Activated CD8-positive, alpha-beta memory T cell treated with anti-CD3 and anti-CD28 coated beads for 1 hour (primary cell): Measurements from ENCODE around the gene RAI14.
"Not testable (repeated sequence)": the region's sequence is repeated elsewhere in the genome, so short reads cannot be mapped to it uniquely, and the experiment has no call there.

Experiments
- DNase-seq, 2 donors: peaks; one replicate each; pipeline ENCODE4 v3.0.0-alpha.2; 2020; ENCODE audit warnings: low read depth in 1 of 2; ENCODE audit errors: extremely low read depth in 1 of 2

Gene RAI14

DNA sequence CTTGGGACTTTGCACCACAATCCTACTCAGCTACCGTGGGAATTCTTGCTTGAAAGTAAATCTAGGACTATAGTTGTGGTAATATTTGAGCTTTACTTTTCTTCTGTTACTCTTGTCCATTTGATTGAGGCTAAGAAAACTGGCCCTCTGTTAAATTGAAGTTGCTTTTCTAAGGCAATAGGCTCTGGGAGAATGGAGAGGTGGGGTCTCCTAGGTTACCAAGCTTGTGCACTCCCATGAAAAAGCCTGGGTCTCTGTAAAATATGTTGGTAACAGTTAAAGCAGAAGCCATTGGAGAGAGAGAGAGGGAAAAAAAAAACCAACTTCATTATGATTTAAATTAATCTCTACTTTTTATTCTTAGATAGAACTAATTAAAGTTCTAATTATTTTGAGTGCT is 68.6 kb downstream of the RAI14 start:
- no peak for DNase-seq

DNA sequence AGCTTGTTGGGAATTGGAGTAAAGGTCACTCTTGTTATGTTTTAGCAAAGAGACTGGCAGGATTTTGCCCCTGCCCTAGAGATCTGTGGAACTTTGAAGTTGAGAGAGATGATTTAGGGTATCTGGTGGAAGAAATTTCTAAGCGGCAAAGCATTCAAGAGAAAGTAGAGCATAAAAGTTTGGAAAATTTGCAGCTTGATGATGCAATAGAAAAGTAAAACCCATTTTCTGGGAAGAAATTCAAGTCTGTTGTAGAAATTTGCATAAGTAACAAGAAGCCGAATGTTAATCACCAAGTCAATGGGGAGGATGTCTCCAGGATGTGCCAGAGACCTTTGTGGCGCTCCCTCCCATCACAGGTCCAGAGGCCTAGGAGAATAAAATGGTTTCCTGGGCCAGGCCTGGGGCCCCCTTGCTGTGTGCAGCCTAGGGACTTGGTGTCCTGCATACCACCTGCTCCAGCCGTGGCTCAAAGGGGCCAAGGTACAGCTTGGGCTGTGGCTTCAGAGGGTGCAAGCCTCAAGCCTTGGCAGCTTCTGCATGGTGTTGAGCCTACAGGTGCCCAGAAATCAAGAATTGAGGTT is 71.1 kb downstream of the RAI14 start:
- not testable (repeated sequence) for DNase-seq

DNA sequence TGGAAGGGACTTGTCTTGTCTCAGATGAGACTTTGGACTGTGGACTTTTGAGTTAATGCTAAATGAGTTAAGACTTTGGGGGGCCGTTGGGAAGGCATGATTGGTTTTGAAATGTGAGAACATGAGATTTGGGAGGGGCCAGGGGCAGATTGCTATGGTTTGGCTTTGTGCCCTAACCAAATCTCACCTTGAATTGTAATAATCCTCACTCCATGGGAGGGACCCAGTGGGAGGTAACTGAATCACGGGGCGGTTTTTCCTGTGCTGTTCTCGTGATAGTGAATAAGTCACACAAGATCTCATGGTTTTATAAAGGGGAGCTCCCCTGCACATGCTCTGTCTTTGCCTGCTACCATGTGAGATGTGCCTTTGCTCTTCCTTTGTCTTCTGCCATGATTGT is 72.1 kb downstream of the RAI14 start:
- no peak for DNase-seq

DNA sequence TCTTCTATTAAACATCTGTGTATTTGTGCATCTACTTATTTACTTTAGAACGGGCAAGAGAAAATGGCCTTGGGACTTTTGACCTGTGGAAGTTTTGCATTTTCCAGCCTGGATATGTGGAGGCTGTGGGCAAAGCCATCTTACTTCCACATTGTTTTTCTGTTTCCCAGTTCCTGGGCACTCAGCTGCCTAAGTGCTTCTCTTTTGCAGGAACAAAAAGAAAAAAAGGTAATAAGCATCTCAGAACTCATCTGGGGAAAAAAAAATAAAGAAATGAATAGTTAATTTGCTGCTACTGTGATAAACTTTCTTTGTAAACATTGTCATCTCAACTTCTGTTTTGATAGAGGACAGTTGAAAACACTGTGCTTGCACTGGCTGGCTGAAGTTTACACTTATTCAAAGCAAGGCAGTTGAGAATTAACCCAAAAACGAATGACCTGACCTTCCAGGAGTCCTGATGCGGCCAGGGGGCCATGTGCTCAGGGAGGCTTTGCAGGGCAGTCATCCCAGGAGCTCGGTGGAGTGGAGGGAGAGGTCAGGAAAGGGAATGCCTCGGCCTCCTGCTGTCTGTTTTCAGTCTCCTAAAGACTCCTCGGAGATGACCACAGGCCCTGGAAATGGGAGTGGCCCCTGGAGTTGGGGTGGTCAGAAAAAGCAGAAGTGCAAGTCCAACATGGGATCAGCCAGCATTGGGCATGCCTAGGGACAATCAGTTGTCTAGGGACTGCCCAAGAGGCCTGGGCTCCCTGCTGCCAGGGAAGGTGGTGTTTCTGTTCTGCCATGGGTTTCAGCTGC is 75.5 kb downstream of the RAI14 start:
- DNase-seq: no peak

- no peak for DNase-seq
These were observed 78.2 kb downstream of the RAI14 start for GRCh38 chr5:34734326-34734725.

DNA sequence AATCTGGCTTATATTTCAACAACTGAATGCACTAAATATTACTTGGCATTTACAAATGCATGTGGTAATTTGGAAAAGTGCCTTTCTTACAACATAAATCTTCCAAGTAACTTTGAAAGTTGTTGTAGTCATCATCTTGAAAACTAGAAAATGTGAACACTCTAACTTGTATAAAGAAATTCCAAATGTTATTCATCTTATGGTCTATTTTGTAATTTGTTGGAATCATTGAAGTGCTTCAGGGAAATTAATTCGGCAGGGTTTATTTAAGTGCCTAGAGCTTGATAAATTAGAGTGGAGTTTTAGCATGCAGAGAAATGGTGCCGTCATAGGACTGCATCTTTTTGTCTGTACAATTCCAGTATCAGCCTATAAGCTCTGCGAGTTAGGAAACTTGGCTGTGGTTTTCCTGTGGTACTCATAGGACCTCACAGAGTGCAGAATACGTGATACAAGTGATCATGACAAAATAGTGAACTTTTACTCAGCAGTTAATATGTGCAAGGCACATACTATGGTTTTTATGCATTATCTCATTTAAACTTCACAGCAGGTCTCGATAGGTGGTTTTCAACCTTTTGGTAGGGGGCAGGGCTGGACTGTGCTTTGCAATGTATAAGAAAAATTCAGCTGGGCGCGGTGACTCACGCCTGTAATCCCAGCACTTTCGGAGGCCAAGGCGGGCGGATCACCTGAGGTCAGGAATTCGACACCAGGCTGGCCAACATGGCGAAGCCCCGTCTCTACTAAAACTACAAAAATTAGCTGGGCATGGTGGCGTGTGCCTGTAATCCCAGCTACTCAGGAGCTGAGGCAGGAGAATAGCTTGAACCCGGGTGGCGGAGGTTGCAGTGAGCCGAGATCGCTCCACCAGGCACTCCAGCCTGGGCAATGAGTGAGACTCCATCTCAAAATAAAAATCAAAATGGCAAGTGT is 79.6 kb downstream of the RAI14 start:
- DNase-seq: no peak

DNA sequence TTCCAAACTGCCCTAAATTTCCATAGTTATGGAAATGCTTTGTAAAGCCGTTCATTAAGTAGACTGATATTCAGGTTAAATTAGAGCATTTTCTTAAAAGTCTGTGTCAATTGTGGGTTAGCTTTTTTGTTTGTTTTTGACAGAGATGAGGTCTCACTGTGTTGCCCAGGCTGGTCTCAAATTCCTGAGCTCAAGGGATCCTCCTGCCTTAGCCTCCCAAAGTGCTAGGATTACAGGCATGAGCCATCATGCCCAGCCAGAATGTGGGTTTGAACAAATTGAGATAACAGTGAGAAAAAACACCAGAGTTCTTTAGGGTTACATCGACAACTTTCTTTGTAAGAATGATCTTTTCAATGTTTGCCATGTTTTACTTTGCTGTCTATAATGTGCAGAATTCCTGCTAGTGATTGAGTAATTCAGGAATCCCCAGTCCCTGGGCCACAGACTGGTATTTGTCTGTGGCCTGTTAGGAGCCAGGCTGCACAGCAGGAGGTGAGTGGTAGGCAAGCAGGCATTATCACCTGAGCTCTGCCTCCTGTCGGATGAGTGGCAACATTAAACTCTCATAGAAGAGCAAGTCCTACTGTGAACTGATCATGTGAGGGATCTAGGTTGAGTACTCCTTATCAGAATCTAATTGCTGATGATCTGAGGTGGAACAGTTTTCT is 80.5 kb downstream of the RAI14 start:
- no peak for DNase-seq

DNA sequence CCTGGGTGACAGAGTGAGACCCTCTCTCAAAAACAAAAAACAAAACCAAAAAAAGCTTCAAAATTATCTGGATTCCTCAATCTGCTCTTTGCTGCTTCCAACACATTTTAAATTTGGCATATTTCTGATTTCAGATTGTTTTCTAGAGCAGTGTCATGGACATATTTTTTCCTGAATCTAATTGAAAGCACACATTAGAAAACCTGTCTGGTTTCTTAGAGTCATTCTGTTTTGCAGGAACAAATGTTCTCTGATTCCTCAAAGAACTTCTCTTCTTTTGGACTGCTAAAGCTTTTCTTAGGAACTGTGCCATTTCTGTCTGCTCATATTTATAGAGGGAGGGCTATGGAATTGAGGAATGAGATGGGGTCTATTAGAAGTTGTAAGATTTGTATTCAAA is 81.6 kb downstream of the RAI14 start:
- no peak for DNase-seq

DNA sequence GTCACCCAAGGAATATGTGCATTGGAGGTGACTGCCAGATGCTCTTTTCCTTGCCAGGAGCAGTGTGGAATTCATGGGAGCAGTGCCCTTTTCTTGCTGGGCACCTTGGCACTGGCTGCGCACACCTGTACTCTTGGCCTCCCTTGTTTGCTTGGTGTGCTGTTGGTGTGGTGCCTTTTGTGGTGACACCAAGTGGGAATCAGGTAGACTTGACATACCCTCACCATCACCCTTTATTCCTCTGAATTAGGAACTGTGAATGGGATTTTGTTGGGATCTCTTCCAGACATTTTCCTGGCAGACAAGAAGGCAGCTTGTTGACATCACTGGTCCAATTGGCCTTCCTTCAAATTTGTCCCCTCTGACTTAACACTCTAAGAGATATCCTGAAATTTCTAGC is 82.3 kb downstream of the RAI14 start:
- DNase-seq: no peak

DNA sequence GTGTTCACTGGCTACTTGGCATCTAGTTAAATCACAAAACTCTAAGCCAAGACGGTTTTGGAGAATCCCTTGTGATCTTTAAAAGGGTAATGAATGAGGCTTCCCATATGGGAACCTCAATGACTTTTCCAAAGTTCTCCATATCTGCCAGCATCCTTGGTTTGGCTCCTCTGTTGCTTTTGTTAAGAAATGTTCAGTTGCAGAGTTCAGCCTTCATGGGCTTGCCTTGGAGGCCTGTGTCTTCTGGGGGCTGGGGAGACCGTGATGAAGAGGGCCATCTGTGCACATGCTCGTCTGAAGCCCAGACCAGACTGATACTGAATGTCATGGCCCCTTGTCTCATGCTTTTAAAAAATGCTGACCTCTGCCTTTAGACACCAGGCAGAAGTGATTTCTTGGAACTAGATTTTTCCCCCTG is 84.3 kb downstream of the RAI14 start:
- DNase-seq: no peak

DNA sequence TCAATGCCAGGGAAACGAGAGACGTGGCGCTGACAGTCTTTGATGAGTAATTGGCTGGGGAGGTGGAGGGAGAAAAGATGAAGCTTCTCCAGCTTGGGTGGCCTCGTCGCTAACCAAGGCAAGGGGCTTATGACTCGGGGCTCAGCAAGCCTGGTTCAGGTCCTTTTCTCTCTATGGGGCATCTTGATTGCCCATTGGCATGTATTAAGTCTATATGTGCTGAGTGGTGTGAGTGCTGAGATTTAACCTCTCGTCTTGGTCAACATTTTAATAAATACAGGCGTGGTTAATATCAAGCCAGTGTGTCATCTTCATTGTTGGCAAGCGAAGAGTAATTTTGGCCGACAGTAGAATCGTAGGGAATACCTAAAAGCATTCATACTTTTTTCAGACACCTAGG is 85.9 kb downstream of the RAI14 start:
- no peak for DNase-seq

GRCh38 chr5:34743878-34744277 is 87.8 kb downstream of the RAI14 start:
- DNase-seq: no peak

DNA sequence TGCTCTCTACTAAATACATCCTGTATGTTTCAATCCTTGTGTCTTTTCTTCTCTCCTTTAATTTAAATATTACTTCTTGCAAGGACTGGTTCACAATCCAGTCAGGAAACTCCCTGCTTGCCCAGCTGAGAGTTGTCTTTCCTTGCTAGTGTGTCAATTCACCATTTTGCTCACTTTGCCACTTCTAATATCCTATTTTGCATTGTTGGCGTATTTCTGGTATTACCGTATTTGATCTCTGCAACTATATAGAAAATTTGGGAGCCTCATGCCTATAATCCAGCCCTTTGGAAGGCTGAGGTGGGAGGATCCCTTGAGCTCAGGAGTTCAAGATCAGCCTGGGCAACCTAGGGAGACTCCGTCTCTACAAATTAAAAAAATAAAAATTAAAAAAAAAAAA is 92.3 kb downstream of the RAI14 start:
- no peak for DNase-seq

- DNase-seq: no peak
These were observed 93.3 kb downstream of the RAI14 start for GRCh38 chr5:34749431-34749873.

DNA sequence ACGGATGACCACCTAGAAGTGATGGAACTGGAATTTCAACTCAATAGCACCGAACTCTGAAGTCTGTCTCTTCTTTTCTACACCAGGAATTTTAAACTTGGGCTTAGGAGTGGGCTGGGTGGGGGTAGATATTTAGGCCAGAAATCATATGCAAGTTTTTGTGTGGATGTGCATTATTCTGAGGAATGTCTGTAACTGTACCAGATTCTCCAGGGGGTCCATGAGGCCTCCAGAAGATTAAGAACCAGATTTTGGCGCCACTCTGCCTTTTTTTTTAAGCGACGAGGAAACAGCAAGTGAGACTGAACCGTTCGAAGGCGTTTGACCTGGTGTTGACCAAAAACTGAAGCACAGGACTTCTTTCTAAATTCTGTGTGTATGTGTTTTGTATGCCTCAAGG is 94.1 kb downstream of the RAI14 start:
- no peak for DNase-seq

DNA sequence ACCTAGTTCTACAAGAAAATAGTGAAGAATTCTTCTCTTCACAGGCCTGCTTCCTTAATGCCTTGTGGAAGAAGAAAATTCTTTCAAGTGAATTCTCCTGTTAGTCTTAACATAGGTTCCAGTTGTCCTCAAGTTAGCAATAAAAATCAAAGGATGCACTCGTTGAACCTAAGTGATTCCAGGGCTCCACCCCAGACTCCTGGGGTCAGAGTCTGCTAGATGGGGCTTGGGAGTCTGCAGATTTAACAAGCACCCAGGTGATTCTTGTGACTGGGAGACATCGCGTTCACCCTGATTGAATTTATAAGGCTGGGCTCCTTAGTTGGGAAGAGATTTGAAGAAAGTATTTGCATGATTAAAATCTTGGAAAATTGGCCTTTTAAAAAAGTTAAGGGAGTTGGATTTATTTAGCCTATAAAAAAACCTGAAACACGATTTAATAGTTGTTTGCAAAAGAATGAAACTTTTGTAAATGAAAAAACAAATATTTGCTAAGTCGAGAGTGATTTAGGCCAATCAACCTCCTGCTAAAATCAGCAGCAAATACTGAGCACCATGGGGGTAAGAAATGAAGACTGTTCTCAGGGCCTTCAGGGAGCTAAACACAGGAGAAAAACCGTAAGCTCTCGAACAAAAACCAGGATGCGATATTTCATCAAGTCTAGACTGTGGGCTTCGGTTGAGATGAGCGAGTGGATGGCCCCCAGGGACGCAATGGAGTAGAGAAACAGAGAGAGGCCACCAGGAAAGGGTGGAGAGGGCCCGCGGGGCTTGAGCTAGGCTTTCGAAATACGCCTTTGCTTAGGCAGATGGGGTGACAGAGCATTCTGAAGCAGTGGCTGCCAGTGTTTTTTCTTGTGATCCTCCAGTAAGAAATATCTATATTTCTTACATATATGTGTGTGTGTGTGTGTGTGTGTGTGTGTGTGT is 95.9 kb downstream of the RAI14 start:
- DNase-seq: no peak

DNA sequence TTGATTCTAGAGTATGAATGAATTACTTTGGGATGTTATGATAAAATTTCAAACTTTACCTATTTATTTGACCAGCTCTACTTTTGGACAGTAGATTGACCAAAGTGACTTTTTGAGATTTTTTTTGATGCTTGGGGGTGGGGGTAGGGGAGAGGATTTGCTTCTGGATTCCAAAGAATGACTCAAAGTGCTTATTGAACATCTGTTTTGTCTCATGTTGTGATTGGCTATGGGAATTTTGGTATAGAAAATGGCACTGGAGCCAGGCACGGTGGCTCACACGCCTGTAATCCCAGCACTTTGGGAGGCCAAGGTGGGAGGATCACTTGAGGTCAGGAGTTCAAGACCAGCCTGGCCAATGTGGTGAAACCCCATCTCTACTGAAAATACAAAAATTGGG is 97.1 kb downstream of the RAI14 start:
- not testable (repeated sequence) for DNase-seq

DNA sequence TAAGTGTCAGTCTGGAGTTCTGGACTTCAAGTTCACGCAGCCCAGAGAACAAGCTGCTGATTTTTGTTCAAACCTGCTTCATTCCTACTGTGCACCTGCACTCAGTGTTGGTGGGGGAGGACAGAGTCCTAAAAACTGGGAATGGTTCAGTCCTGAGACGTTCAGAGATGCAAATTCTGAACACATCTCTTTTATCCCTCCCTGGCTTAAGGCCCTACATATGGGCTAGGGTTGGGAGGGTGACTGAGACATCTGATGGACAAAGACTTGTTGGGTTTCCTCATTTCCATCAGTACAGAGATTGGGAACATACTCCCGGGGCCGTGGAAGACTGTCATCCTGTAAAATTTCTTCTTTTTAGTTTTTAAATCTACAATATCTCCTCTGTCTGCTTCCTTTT is 99.8 kb downstream of the RAI14 start:
- no peak for DNase-seq

DNA sequence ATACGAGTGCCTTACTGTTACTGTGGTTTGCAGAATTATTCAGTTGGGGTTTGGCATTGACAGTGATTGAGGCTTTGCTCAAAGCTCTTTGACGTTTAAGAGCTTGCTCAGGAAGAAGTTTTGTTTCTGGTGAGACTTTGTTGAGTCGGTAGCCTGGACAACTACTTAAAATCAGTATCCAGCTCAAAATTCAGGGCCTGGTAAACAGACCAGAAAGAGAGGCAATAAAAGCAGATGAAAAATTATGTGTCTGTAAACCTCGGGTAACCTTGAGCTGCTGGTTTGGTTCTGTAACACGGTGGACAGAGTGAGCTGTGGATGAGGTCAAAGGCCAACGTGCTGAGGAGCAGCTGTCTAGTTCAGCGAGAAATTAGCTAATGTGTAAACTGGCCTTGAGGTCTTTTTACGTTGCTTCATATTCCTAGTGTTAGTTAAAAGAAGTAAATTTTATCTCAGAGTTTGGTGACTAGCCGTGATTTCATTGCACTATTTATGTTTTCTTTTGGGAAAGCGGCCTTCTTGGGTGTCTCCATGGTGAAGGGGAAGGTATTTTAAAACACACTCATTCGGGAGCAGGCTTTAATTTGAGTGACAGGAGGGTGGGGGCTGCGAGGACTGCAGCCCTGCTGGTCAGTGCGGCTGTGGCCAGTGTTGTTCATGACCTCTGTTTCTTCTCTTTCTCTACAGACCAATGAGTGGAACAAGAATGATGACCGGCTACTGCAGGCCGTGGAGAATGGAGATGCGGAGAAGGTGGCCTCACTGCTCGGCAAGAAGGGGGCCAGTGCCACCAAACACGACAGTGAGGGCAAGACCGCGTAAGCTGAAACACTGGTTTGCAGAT is 100.9 kb downstream of the RAI14 start:
- no peak for DNase-seq
